Measurements from ENCODE around the gene PLS1. TPM values are rescaled to one million over a fixed set of nuclear protein-coding genes. Genes with fewer than 3 reads are reported as not detected.

PLS1 gene
- total RNA-seq, 1 donor from 2014 or later, result 21.8 TPM

DNA sequence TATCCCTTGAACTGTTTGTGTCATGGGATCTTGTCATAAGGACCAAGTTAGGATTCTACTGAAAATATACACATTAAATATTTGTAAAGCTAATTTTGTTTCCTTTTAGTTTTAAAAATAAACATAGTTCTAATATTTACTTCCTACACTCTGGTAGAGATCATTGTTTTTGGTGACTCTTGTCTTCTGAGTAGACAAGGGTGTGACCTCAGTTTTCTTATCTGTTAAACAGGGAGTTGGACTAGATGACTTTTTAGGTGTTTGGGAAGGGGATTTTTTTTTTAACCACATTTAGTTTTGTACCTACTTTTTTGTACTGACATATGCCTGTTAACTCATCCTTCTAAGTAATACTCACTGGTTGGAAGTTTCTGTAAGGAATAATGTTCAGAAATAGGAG is 30.8 kb downstream of the PLS1 start:
- no peaks in the 10 kb centered on the region for H3K36me3 ChIP-seq (ENCODE audit: control insufficient read depth, insufficient read depth, low read length)
- DNase-seq (ENCODE audit: low read depth), result no peak
- TF ChIP-seq, protein P1, sequence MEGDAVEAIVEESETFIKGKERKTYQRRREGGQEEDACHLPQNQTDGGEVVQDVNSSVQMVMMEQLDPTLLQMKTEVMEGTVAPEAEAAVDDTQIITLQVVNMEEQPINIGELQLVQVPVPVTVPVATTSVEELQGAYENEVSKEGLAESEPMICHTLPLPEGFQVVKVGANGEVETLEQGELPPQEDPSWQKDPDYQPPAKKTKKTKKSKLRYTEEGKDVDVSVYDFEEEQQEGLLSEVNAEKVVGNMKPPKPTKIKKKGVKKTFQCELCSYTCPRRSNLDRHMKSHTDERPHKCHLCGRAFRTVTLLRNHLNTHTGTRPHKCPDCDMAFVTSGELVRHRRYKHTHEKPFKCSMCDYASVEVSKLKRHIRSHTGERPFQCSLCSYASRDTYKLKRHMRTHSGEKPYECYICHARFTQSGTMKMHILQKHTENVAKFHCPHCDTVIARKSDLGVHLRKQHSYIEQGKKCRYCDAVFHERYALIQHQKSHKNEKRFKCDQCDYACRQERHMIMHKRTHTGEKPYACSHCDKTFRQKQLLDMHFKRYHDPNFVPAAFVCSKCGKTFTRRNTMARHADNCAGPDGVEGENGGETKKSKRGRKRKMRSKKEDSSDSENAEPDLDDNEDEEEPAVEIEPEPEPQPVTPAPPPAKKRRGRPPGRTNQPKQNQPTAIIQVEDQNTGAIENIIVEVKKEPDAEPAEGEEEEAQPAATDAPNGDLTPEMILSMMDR (IDR thresholded peaks at IDR 0.05; ENCODE audit: insufficient read depth, low read length, poor library complexity, severe bottlenecking), result no peak
- no peaks in the 10 kb centered on the region for H3K27me3 ChIP-seq (ENCODE audit: control insufficient read depth, insufficient read depth, low read length)
- no peak overlapping the region for H3K4me3 ChIP-seq (ENCODE audit: low read depth, low read length)

- Histone ChIP-seq H3K36me3 (ENCODE audit: control insufficient read depth, insufficient read depth, low read length) (no peaks in the 10 kb centered on the region), H3K27me3 (ENCODE audit: control insufficient read depth, insufficient read depth, low read length) (no peaks in the 10 kb centered on the region), H3K4me3 (ENCODE audit: low read depth, low read length) (no peak overlapping the region)
- TF ChIP-seq, protein P1 (IDR thresholded peaks at IDR 0.05; ENCODE audit: insufficient read depth, low read length, poor library complexity, severe bottlenecking), result no peak
- no peak for DNase-seq (ENCODE audit: low read depth)
Observed at GRCh38 chr3:142628801-142629200, 32.6 kb downstream of the PLS1 start.

GRCh38 chr3:142633073-142633472 is 36.9 kb downstream of the PLS1 start:
- Histone ChIP-seq H3K27me3 (ENCODE audit: control insufficient read depth, insufficient read depth, low read length) (no peaks in the 10 kb centered on the region), H3K36me3 (ENCODE audit: control insufficient read depth, insufficient read depth, low read length) (no peaks in the 10 kb centered on the region), H3K4me3 (ENCODE audit: low read depth, low read length) (no peak overlapping the region)
- TF ChIP-seq, protein P1 (IDR thresholded peaks at IDR 0.05; ENCODE audit: insufficient read depth, low read length, poor library complexity, severe bottlenecking), result no peak
- DNase-seq (ENCODE audit: low read depth), result no peak

DNA sequence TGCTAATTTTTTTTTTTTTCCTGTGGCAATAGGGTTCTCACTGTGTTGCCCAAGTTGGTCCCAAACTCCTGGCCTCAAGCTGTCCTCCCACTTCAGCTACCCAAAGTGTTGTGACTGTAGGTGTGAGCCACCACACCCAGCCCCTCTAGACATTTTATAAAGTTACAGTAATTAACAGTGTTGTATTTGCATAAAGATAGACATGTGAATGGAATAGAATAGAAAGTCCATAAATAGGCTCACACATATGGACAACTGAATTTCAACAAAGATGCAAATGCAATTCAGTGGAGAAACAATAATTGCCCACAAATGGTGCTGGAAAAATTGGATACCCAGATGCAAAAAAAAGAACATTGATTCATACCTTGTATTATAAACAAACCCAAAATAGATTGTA is 39.9 kb downstream of the PLS1 start:
- H3K27me3 ChIP-seq (ENCODE audit: control insufficient read depth, insufficient read depth, low read length), result no peaks in the 10 kb centered on the region
- H3K36me3 ChIP-seq (ENCODE audit: control insufficient read depth, insufficient read depth, low read length), result no peaks in the 10 kb centered on the region
- TF ChIP-seq, protein P1 (IDR thresholded peaks at IDR 0.05; ENCODE audit: insufficient read depth, low read length, poor library complexity, severe bottlenecking), result no peak
- H3K4me3 ChIP-seq (ENCODE audit: low read depth, low read length), result no peak overlapping the region
- no peak for DNase-seq (ENCODE audit: low read depth)

- Histone ChIP-seq H3K27me3 (ENCODE audit: control insufficient read depth, insufficient read depth, low read length) (no peaks in the 10 kb centered on the region), H3K36me3 (ENCODE audit: control insufficient read depth, insufficient read depth, low read length) (no peaks in the 10 kb centered on the region), H3K4me3 (ENCODE audit: low read depth, low read length) (no peak overlapping the region)
- DNase-seq (ENCODE audit: low read depth), result no peak
- TF ChIP-seq, protein P1 (IDR thresholded peaks at IDR 0.05; ENCODE audit: insufficient read depth, low read length, poor library complexity, severe bottlenecking), result no peak
Observed at GRCh38 chr3:142636664-142637063, 40.5 kb downstream of the PLS1 start.

- no peaks in the 10 kb centered on the region for H3K36me3 ChIP-seq (ENCODE audit: control insufficient read depth, insufficient read depth, low read length)
- H3K27me3 ChIP-seq (ENCODE audit: control insufficient read depth, insufficient read depth, low read length), result no peaks in the 10 kb centered on the region
- TF ChIP-seq, protein P1 (IDR thresholded peaks at IDR 0.05; ENCODE audit: insufficient read depth, low read length, poor library complexity, severe bottlenecking), result no peak
- H3K4me3 ChIP-seq (ENCODE audit: low read depth, low read length), result no peak overlapping the region
- DNase-seq (ENCODE audit: low read depth), result no peak
Observed at GRCh38 chr3:142638291-142638690, 42.1 kb downstream of the PLS1 start.

Data from kidney epithelial cell (primary cell).